SJCRH30 (cell line): ENCODE data around the gene AP2B1. TPM values are rescaled to one million over a fixed set of nuclear protein-coding genes. Genes with fewer than 3 reads are reported as not detected.
A peak's percentile ranks its signal among the peaks of the same experiment; 100 is the strongest.
"Not testable (repeated sequence)": the region's sequence is repeated elsewhere in the genome, so short reads cannot be mapped to it uniquely, and the experiment has no call there.

Source experiments
- DNase-seq, 2 experiments: peaks; one replicate each; pipeline ENCODE4 v3.0.0-alpha.2; 2015 to 2020
- H3K27ac ChIP-seq: fragments of 250-450 bp; sonication (Bioruptor Pico); 2 replicates; pipeline ENCODE4 v1.5.1; 2020; ENCODE audit warnings: mild to moderate bottlenecking, moderate library complexity
- H3K27me3 ChIP-seq: fragments of 250-450 bp; sonication (Bioruptor Pico); 2 replicates; pipeline ENCODE4 v1.5.1; 2020; ENCODE audit warnings: mild to moderate bottlenecking, moderate library complexity
- H3K36me3 ChIP-seq: fragments of 250-450 bp; sonication (Bioruptor Pico); 2 replicates; pipeline ENCODE4 v1.5.1; 2020; ENCODE audit warnings: mild to moderate bottlenecking, moderate library complexity
- H3K4me1 ChIP-seq: fragments of 250-450 bp; sonication (Bioruptor Pico); 2 replicates; pipeline ENCODE4 v1.5.1; 2020; ENCODE audit warnings: mild to moderate bottlenecking, moderate library complexity
- H3K4me3 ChIP-seq: fragments of 250-450 bp; sonication (Bioruptor Pico); 2 replicates; pipeline ENCODE4 v1.5.1; 2020; ENCODE audit warnings: mild to moderate bottlenecking, moderate library complexity
- H3K9me3 ChIP-seq: fragments of 250-450 bp; sonication (Bioruptor Pico); replicated peaks from 2 replicates; pipeline ENCODE4 v1.5.1; 2020; ENCODE audit warnings: mild to moderate bottlenecking, moderate library complexity
- total RNA-seq: library from RNA; depleted of rRNA; stranded (reverse); fragments of >200 nt; shearing (Covaris generic); gene quantifications from 2 replicates; pipeline ENCODE4 v1.2.3, GENCODE V29; 2014

Gene AP2B1
- total RNA-seq, 1 experiment from 2014 or later: 123 TPM

DNA sequence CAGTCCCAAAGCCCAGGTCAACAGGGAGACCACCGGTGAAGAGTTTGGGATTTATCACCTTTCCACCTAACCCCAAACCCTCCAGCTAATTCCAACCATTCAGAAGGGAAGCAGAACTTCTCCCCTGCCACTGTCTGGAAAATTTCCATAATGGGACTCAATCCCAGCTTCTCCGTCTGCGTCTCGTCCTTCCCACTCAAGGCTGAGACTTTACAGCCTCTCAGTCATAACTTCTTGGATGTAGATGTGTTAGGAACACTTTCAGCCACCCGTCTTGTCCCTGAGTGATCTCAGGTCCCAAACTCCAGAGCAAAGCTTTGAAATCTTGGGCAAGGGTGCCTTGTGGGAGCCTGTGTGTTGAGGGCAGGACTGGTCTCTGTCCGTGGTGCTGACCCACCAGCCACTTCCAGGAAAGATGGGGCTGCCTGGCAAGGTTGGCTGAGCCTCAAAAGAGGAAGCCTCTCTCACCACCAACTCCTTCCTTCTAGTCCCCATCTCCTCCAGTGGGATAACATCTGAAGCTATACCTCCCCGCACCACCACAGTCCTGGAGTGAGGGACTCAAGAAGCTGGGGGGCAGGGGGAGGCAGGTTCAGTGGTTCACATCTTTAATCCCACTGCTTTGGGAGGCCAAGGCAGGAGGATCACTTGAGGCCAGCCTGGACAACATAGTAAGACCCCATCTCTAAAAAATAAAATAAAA, 156.7 kb downstream of the AP2B1 start:
- Histone ChIP-seq H3K36me3 (no peaks in the 10 kb centered on the region), H3K4me3 (no peak overlapping the region), H3K9me3 (no peaks in the 10 kb centered on the region), H3K27ac (no peak overlapping the region), H3K27me3 (peaks cover 22% of the 10 kb centered on the region), H3K4me1 (no peaks in the 10 kb centered on the region)
- DNase-seq: peak; percentile 64 to 73

DNA sequence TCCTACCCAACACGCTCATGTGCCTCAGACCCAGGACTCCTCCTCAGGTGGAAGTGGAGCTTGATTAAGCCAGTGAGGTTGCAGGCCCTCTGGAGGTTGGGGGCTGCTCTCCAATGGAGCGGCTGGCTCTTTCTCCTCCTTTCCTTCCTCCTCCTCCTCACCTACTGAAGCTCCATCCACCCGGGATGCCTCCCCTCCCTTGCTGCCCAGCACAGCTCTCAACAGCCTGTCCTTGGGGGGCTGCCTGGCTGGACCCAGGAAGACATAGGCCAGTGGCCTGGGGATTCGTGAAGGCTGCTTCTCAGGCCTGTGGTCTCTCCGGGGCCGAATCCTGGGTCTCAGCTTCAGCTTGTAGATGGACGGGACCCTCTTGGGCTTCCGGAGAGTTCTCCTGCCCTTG, 157.7 kb downstream of the AP2B1 start:
- Histone ChIP-seq H3K36me3 (no peaks in the 10 kb centered on the region), H3K27me3 (peaks cover 32% of the 10 kb centered on the region), H3K4me1 (no peaks in the 10 kb centered on the region), H3K9me3 (no peaks in the 10 kb centered on the region), H3K27ac (no peak overlapping the region), H3K4me3 (no peak overlapping the region)
- no peak for DNase-seq

DNA sequence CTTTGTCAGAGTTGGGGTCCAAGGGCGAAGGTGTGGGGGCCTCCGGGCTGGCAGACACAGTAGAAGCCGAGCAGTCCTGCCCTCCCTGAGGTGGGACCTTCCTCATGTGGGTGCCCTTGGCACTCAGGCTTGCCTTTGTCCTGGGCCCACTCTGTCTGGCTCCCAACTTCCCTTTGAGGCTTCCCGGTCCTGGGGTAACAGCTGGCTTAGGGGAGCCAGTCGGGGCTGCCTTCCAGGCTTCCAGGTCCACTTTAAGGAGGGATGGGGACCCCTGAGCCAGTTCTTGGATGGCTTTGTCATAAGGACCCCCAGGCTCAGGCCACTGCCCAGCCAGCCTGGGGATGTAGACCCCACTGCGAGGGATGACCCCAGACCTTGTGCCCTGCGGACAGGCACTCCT, 158.1 kb downstream of the AP2B1 start:
- Histone ChIP-seq H3K36me3 (no peaks in the 10 kb centered on the region), H3K4me3 (no peak overlapping the region), H3K27ac (no peak overlapping the region), H3K9me3 (no peaks in the 10 kb centered on the region), H3K4me1 (no peaks in the 10 kb centered on the region), H3K27me3 (peaks cover 37% of the 10 kb centered on the region)
- no peak for DNase-seq

DNA sequence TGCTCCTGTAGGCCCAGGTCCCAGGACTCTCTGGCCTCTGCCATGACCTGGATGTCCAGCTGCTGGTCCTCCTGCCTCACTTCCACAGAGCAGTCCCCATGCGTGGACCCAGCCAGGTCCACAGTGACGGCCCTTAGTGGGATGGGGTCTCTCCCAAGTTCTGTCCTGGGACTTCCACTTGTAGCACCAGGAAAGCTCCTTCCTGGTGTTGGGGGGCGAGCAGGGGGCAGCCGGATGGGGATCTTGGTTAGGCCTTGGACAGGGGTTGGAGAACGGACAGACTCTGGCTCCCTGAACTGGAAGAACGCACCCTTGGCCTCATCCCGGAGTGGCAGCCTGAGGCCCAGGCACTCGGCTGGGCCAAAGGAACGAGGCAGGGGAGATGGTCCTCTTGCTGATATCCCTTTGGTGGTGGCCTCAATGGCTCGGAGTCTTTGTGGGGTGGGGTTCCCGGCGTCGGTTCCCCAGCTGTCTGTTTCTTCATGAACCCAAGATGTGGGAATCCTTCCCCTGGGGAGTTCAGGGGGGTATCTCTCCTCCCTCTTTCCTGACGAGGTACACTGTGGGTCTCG, 158.7 kb downstream of the AP2B1 start:
- Histone ChIP-seq H3K36me3 (no peaks in the 10 kb centered on the region), H3K27ac (no peak overlapping the region), H3K9me3 (no peaks in the 10 kb centered on the region), H3K4me3 (no peak overlapping the region), H3K4me1 (no peaks in the 10 kb centered on the region), H3K27me3 (peaks cover 41% of the 10 kb centered on the region)
- DNase-seq: no peak

DNA sequence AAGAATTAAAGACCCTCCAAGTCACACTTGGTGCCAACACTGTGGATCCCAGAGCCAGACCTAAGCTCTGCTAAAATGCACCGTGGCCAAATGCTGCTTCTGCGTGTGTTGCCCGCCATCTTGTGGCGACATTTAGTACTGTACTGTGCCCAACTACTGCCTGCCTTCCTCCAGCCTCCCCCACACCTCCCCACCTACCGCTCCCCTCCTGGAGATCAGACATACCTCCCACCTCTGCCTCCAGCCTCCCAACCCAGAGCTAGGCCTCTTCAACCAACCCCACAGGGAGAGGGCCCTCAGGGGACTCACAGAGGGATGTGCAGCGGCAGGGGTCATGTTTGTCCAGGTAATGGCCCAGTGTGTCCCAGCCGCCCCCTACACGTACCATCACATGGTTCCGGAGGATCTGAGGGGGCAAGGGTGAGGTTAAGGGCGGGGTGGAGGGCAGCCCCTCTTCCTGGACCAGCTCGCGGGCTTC, 160.5 kb downstream of the AP2B1 start:
- H3K4me3 ChIP-seq: no peak overlapping the region
- no peaks in the 10 kb centered on the region for H3K36me3 ChIP-seq
- no peaks in the 10 kb centered on the region for H3K4me1 ChIP-seq
- H3K27me3 ChIP-seq: peaks cover 45% of the 10 kb centered on the region
- peak; percentile 74 to 89 for DNase-seq
- no peak overlapping the region for H3K27ac ChIP-seq
- no peaks in the 10 kb centered on the region for H3K9me3 ChIP-seq

DNA sequence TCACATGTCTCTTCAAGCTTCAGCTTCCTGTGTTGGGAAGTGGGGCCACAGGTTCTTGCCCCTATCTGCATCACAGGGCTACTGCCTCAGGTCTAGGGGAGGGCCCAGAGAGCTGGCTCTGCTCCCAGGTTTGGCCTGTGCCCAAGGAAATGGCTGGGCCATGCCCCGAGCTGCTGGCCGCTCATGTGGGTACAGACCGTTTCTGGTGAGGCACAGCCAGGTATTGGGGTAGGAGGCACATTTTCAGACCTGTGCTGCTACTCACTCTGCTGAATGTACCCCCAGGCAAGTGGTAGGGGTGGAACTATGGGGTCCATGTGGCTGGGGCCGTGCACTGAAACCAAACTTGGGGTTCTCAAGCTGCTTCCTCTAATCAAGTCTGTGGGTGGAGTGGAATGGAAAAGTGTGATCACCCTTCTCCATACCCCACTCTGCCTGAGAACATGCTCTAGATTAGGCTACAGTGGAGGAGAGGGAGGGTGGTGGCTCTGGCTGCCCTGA, 161.3 kb downstream of the AP2B1 start:
- Histone ChIP-seq H3K4me1 (no peaks in the 10 kb centered on the region), H3K27ac (no peak overlapping the region), H3K4me3 (no peak overlapping the region), H3K27me3 (peaks cover 45% of the 10 kb centered on the region), H3K36me3 (no peaks in the 10 kb centered on the region), H3K9me3 (no peaks in the 10 kb centered on the region)
- DNase-seq: no peak

DNA sequence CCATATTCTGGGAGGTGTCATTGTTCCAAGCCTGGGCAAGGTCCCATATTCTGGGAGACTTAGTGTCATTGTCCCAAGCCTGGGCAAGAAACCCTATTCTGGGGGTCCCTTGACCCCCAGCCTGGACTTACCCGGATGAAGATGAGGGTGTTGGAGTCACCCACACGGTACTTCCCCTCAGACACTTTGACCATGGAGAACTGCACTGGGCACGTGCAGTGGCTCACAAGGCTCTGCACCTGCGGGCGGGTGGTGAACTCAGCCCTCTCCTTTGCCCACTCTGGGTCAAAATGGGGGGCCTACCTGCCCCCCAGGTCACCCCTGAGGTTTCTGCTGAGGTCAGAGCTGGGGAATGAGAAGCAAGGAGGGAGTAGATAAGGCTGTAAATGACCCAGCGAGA, 161.9 kb downstream of the AP2B1 start:
- Histone ChIP-seq H3K4me1 (no peaks in the 10 kb centered on the region), H3K27me3 (peaks cover 45% of the 10 kb centered on the region), H3K4me3 (no peak overlapping the region), H3K27ac (no peak overlapping the region), H3K9me3 (no peaks in the 10 kb centered on the region), H3K36me3 (no peaks in the 10 kb centered on the region)
- DNase-seq: no peak

DNA sequence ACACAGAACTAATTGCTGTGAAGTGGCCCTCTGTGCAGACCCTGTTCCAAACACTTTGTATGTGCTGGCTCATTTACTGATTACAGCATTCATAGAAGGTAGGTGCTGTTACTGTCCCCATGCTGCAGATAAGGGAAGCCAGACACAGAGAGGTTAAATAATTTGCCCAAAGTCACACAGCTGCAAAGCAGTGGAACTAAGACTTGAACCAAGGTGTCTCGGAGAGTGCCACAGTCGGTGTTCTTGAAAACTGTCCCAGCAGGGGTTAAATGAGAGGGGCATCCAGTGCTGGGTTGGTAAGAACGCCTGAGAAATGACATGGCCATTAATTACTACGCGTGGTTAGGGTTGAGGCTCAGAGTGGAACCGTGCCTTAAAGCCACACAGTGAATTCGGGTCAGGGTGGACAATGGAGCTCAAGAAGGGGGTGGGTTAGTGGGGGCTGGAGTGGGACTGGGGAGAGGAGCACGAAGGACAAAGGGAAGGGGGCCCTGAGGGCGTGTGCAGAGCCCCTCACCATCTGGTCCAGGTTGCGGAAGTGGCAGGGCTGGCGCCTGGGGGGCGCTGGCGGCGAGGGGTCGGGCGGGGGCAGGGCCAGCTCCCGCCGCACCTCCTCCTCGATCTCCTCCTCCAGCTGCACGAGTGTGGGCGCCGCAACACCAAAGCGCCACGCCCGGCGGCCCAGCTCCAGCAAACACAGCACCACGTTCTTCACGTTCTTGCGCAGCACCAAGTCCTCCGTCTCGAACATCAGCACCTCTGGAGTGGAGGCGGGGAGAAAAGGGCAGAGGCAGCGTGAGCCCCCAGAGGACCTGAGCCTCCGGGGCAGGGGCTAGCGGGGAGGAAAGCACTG, 162.7 kb downstream of the AP2B1 start:
- Histone ChIP-seq H3K36me3 (no peaks in the 10 kb centered on the region), H3K27ac (no peak overlapping the region), H3K4me3 (peak overlapping the region; percentile 31), H3K4me1 (no peaks in the 10 kb centered on the region), H3K27me3 (peaks cover 45% of the 10 kb centered on the region), H3K9me3 (no peaks in the 10 kb centered on the region)
- no peak for DNase-seq

DNA sequence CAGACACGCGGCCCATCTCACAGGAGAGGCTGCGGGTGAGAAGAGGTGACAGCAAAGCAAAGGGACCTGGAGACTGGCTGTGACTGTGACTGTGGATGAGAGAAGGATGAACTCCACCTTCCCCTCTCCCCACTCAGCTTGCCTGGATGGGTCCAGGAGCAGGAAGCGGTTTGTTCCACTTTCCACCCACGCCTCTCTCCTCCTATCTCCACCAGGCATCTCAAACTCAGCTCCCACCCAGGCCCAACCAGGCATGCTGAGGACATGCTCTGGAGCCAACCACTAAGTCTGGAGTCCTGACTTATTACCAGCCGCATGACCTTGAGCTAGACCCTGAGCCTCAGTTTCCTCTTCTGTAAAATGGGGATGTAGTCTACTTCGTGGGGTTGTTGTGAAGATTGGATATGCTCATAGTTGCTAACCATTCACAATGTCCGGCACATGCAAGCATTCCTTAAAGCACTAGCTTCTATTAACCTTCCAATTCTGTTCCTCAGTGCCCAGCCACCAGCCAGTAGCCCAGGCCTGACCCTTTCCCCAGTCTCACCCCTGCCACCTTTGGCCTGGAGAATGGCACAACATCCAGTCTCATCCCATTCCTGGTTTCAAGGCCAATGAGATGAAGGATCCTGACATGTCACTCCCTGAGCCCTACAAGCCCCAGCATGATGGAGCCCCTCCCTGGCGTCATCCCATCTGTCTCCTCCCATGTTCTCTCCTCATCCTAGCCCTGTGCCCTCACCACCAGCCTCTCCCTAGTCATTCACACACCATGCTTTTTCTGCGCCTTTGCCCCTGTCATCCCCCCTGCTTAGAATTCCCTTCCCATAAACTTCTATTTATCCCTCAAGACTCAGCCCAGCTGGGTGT, 163.6 kb downstream of the AP2B1 start:
- no peak for DNase-seq
- no peak overlapping the region; the same call in 1 of the 2 replicates for H3K4me3 ChIP-seq
- no peaks in the 10 kb centered on the region for H3K36me3 ChIP-seq
- H3K27me3 ChIP-seq: peaks cover 37% of the 10 kb centered on the region
- no peak overlapping the region for H3K27ac ChIP-seq
- no peaks in the 10 kb centered on the region for H3K4me1 ChIP-seq
- H3K9me3 ChIP-seq: no peaks in the 10 kb centered on the region

DNA sequence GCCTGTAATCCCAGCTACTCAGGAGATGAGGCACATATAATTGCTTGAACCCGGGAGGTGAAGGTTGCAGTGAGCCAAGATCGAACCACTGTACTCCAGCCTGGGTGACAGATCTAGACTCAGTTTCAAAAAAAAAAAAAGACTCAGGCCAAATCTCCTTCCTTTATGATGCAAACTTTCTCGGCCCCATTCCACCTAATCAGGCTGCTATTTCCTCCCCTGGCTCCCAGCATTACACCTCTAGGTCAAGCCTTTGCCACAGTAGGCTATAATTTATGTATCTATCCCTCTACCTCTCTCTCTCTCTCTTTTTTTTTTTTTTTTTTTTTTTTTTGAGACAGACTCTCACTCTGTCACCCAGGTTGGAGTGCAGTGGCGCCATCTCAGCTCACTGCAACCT, 164.4 kb downstream of the AP2B1 start:
- not testable (repeated sequence) for DNase-seq, H3K4me3 ChIP-seq, H3K27ac ChIP-seq

DNA sequence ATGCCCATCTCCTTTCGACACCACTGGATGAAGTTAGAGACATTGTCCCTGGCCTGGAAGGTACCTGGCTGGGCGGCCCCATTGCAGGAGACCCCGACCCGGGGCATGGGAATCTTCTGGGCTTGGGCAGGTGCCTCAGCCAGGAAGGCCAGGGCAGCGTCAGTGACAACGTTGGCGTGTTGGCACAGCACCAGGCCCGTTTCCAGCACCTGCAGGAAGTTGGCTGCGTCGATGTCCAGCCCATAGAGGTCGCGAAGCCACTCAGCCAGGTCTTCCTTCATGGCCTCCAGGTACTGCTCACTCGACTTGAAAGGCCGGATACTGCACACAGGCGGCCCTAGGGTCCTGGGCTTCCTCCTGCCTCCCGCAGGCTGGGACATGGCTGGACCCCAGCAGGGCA, 165.3 kb downstream of the AP2B1 start:
- no peaks in the 10 kb centered on the region for H3K36me3 ChIP-seq
- no peak overlapping the region for H3K4me3 ChIP-seq
- no peaks in the 10 kb centered on the region for H3K9me3 ChIP-seq
- H3K27me3 ChIP-seq: peaks cover 28% of the 10 kb centered on the region
- H3K4me1 ChIP-seq: no peaks in the 10 kb centered on the region
- no peak for DNase-seq
- no peak overlapping the region for H3K27ac ChIP-seq

More for the DNA sequence above, 164.4 kb downstream of the AP2B1 start:
- peaks cover 29% of the 10 kb centered on the region for H3K27me3 ChIP-seq
- H3K9me3 ChIP-seq, H3K4me1 ChIP-seq, H3K36me3 ChIP-seq: not testable (repeated sequence)

DNA sequence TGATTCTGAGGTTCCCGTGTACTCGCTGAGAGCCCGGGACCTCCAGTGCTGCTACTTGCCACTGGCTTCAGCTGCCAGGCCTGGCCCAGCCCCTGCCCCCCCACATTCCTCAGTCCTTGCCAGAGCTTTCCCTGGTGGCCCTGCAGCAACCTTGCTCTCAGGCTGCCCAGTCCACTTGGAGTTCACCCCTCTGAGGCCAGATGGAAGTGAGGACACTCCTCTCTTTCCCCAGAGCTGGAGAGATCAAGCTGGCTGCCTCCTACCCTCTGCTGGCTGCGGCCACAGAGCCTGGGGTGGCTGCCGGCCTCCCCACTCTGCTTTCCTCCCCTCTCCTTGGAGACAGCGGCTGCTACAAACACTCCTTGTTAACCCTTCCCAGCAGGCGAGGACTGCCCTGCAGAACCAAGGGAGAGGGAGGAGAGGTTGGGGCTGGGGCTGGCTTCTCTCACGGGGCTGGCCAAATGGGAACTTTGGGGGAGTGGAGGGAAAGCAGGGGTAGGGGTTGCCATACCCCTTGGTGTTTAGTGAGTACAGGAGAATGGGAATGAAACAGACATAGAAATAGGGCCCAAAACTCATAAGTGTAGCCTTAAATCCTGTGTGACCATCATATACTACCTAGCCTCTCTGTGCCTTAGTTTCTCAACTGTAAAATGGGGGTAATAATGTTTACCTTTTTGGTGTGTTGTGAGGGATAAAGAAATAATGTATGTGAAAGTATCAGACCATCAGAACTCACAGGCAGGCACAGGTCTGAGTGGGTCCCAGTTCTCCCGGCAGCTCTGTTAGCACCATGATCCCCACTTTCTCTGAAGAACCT, 166.0 kb downstream of the AP2B1 start, which contains the start of gene GAS2L2:
Gene GAS2L2 (minus strand): TSS at position 295 of the 820 bp plus-strand sequence. CDS start 389 bp downstream, outside the sequence.
- no peaks in the 10 kb centered on the region for H3K4me1 ChIP-seq
- no peak within 1 kb of the TSS for H3K27ac ChIP-seq
- DNase-seq: no peak
- no peak within 1 kb of the TSS for H3K4me3 ChIP-seq
- no peaks in the 10 kb centered on the region for H3K9me3 ChIP-seq
- no peaks in the 10 kb centered on the region for H3K36me3 ChIP-seq
- peaks cover 28% of the 10 kb centered on the region for H3K27me3 ChIP-seq

DNA sequence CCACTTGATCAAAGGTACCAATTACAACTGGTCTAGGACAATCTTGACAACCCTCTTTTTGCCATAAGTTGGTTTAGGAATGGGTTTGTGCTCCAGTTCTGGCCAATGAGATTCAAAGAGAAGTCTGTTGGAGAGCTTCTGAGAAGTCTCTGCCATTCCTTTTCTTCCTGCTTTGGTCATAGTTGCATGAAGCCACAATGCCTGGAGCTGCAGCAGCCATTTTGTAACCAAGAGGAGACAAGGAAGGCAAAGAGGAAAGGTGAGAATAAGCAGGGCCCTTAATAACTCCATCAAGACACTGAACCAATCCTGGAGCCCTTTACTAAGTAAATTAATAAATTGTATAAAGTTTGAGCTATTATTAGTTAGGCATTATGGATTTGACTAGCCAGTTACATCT, 170.1 kb downstream of the AP2B1 start:
- DNase-seq: no peak
- Histone ChIP-seq H3K4me1 (no peaks in the 10 kb centered on the region), H3K27me3 (peaks cover 14% of the 10 kb centered on the region), H3K9me3 (no peaks in the 10 kb centered on the region), H3K36me3 (no peaks in the 10 kb centered on the region), H3K27ac (no peak overlapping the region), H3K4me3 (no peak overlapping the region)
